Retinal pigment epithelial cell (primary cell): ENCODE measurements around the gene RAE1.

Experiments used
- DNase-seq: peaks from one replicate; pipeline ENCODE4 v3.0.0-alpha.2; 2010; ENCODE audit warnings: low read depth
- H3K4me3 ChIP-seq: 2 replicates; pipeline ENCODE4 v1.5.1; 2011; ENCODE audit warnings: mild to moderate bottlenecking, low read length, control low read depth, moderate library complexity
- TF ChIP-seq, protein P1 (sequence below): conservative IDR thresholded peaks from 2 replicates; pipeline ENCODE4 v1.5.1; 2011; ENCODE audit warnings: low read depth, low read length, control low read depth, inconsistent platforms

Gene RAE1

DNA sequence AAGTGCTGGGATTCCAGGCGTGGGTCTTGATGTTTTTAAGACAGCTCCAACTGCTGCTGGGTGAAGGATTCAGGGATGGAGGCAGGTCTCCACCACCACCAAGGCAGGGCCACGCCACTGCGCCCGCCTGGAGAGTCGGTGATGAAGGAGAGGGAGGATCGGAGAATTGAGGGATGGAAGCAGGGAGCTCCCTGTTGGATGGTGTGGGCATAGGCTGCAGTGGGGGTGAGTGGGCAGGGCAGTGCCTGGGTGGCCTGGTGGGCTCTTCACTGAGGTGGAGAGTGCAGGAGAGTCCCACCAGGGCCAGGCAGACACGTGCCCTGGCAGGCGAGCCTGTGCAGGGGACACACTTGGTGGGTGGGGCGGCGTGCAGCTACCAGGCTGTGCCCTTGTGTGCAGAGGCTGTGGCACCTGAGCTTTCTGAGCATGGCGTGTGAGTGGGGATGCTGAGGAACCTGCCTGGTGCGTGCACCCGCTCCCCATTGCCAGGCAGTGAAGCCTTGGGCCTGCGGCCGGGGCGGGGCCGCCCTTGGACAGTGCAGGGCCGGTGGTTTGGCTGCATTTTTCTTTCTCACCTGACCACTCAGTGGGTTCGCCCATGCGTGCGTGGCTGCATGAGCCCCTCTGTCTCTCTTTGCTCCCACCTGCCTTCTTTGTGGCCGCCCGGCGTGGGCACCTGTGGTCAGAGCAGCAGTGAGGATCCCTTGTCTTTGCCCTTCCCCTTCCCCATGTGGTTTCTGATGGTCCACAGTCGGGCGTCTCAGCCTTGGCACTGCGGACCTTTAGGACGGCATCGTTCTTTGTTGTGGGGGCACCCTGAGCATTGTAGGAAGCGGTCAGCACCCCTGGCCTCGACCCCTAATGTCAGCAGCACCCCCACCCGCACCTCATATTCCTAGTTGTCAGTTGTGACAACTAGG is 51.4 kb downstream of the RAE1 start:
- TF ChIP-seq, protein P1, sequence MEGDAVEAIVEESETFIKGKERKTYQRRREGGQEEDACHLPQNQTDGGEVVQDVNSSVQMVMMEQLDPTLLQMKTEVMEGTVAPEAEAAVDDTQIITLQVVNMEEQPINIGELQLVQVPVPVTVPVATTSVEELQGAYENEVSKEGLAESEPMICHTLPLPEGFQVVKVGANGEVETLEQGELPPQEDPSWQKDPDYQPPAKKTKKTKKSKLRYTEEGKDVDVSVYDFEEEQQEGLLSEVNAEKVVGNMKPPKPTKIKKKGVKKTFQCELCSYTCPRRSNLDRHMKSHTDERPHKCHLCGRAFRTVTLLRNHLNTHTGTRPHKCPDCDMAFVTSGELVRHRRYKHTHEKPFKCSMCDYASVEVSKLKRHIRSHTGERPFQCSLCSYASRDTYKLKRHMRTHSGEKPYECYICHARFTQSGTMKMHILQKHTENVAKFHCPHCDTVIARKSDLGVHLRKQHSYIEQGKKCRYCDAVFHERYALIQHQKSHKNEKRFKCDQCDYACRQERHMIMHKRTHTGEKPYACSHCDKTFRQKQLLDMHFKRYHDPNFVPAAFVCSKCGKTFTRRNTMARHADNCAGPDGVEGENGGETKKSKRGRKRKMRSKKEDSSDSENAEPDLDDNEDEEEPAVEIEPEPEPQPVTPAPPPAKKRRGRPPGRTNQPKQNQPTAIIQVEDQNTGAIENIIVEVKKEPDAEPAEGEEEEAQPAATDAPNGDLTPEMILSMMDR = no peak
- H3K4me3 ChIP-seq = no peak overlapping the region
- no peak for DNase-seq

DNA sequence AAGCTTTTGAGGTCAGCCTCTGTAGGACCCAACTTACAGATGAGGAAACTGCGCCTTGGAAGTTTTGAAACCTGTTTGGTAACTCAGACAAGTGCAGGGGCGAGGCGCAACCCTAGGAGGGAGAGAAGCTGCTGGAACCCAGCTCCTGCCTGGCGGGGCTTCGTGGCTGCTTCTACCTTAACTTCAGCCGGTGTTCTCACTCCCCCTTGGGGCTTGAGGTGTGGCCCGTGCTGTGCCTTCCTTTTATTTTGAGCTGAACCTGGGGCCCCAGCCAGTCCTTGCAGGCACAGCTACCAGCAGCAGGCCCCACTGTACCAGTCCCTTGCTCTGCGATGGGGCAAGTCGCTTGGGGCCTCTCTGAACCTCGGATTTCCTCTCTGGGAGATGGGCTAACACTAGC is 52.2 kb downstream of the RAE1 start:
- DNase-seq = no peak
- TF ChIP-seq, protein P1 = no peak
- no peak overlapping the region for H3K4me3 ChIP-seq

DNA sequence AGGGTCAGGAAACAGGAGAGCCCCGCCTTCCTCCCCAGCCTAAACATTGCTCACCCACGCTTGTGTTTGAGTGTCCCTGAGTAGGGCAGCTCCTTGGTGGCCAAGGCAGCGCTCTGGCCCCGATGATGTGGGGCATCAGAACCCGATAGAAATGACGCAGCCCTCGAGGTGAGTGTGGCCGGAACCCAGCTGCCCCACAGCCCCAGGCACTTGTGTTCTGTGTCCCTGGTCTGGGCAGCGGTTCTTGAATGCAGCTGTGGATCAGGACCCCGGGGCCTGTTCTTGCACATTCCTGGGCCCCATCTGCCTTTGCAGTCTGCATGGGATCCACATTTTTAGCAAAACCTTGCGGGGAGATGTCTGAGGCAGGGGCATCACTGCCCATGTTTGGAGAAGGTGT is 53.0 kb downstream of the RAE1 start:
- no peak for DNase-seq
- no peak overlapping the region for H3K4me3 ChIP-seq
- TF ChIP-seq, protein P1 = no peak

DNA sequence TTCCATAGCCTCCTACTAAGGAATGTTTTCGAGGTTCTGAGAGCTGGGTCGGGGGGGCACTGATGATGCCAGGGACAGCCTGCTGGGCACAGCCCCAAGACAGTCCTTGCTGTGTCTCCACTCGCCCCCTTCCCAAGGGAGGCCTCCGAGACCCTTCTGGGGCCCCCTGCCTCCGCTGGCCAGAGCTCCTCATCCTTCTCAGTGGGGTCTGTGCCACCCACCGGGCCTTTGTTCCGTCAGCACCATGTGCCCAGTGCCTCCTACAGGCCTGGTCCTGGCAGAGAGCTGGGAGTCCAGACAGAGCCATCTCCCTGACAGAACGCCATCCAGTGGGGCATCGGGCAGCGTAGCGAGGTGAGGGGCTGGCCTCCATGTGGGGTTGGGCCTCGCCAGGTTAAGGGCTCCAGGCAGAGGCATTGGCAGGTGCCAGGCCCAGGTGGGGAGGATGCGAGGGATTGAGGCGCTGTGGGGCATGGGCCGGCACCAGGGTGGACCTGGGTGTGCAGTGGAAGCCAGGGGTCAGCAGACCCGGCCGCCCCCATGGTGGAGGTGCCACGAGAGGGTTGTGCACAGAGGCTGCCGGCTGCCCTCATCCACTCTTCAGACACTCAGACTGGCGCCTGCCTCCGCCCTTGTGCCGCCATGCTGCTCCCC is 53.5 kb downstream of the RAE1 start:
- no peak overlapping the region for H3K4me3 ChIP-seq
- DNase-seq = no peak
- TF ChIP-seq, protein P1 = no peak

DNA sequence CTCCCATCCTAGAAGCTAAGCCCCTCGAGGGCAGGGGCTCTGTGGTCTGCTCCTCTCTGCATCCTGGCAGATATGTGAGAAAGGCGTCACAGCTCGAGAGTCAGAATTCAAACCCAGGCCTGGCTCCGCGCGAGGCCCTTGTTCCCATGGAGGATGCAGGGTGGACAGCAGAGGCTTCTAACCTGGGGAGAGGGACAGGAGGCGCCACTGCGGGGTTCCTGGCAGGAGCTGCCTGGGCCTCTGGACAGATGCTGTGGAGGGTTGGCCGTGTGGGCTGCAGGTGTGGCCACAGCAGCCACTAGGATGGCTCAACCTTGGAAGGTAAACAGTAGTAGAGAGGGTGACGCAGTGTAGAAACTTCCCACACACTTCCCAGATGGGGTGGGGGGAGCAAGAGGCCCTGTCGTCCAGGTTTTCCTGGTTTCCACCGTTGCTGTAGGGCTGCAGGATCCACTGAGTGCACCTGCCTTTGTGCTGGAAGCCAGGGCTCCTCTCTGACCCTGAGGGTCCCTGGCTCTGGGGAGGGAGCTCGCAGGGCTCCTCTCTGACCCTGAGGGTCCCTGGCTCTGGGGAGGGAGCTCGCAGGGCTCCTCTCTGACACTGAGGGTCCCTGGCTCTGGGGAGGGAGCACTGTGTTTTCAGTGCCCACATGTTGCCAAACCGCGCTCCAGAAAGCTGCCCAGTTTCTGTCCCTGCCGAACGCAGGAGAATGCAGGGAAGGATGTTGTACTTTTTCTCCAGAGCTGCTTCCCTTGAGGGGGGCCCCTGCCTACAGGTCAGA is 54.4 kb downstream of the RAE1 start:
- H3K4me3 ChIP-seq = no peak overlapping the region
- TF ChIP-seq, protein P1 = no peak
- DNase-seq = no peak

DNA sequence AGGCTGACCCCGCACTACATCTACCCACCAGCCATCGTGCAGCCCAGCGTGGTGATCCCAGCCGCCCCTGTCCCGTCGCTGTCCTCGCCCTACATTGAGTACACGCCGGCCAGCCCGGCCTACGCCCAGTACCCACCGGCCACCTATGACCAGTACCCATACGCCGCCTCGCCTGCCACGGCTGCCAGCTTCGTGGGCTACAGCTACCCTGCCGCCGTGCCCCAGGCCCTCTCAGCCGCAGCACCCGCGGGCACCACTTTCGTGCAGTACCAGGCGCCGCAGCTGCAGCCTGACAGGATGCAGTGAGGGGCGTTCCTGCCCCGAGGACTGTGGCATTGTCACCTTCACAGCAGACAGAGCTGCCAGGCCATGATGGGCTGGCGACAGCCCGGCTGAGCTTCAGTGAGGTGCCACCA is 56.5 kb downstream of the RAE1 start:
- no peak overlapping the region for H3K4me3 ChIP-seq
- TF ChIP-seq, protein P1 = no peak
- DNase-seq = no peak
